H1 (cell line): Measurements from ENCODE around the gene GADL1. TPM values are rescaled to one million over a fixed set of nuclear protein-coding genes. Genes with fewer than 3 reads are reported as not detected.

Experiments used
- CTCF ChIA-PET: fragments of 300-600 bp; sonication (Branson Sonifier 250); formaldehyde crosslinking; loops from one replicate; lab custom pipeline; 2021; ENCODE audit not compliant: partially characterized antibody; lab: Charles Lee
- POLR2A ChIA-PET: fragments of 300-600 bp; sonication (Branson Sonifier 250); formaldehyde crosslinking; loops from one replicate; lab custom pipeline; 2021; ENCODE audit warnings: inconsistent platforms; ENCODE audit not compliant: partially characterized antibody; lab: Charles Lee
- DNase-seq, 2 experiments: peaks; one replicate each; pipeline versions ENCODE4 v3.0.0 to v3.0.0-alpha.2; 2010 to 2022; ENCODE audit warnings: low spot score in 2 of 2, low read depth in 1 of 2, mixed read lengths in 1 of 2
- FAIRE-seq: peaks from 2 replicates; lab custom pipeline; 2011; peaks lifted over from hg19 to GRCh38; lab: Jason Lieb, UNC
- H2AFZ ChIP-seq: 2 replicates; pipeline ENCODE4 v1.8.1; 2012; ENCODE audit warnings: low read length, inconsistent platforms
- H2AK5ac ChIP-seq: 2 replicates; pipeline ENCODE4 v1.6.1; 2013; ENCODE audit warnings: low read depth, low read length
- H2BK120ac ChIP-seq: replicated peaks from 2 replicates; pipeline ENCODE3; 2013; ENCODE audit warnings: low read depth, low read length, inconsistent platforms
- H2BK12ac ChIP-seq: 2 replicates; pipeline ENCODE4 v1.6.1; 2013; ENCODE audit warnings: low read depth, low read length
- H2BK15ac ChIP-seq: 2 replicates; pipeline ENCODE4 v1.6.1; 2013; ENCODE audit warnings: low read length
- H2BK20ac ChIP-seq: 2 replicates; pipeline ENCODE4 v1.6.1; 2013; ENCODE audit warnings: low read length
- H2BK5ac ChIP-seq: 2 replicates; pipeline ENCODE4 v1.6.1; 2013; ENCODE audit warnings: low read depth, low read length
- H3K14ac ChIP-seq: 2 replicates; pipeline ENCODE4 v1.6.1; 2013; ENCODE audit warnings: inconsistent platforms; ENCODE audit not compliant: insufficient read length
- H3K18ac ChIP-seq: 2 replicates; pipeline ENCODE4 v1.6.1; 2013; ENCODE audit warnings: low read length; ENCODE audit errors: extremely low read depth
- H3K23ac ChIP-seq: 2 replicates; pipeline ENCODE4 v1.6.1; 2013; ENCODE audit warnings: inconsistent platforms; ENCODE audit not compliant: insufficient read length
- H3K23me2 ChIP-seq: 2 replicates; pipeline ENCODE4 v1.6.1; 2013; ENCODE audit warnings: low read depth, low read length
- H3K27ac ChIP-seq: 2 replicates; pipeline ENCODE4 v1.6.1; 2011; ENCODE audit warnings: low read depth, low read length, inconsistent platforms
- H3K27me3 ChIP-seq, 4 experiments: replicated peaks in 1 of 4; 1 replicate in 1 of 4; 2 replicates in 3 of 4; pipeline versions ENCODE4 v1.6.1 to v1.8.1; 2011 to 2013; ENCODE audit warnings: low read length in 3 of 4, mild to moderate bottlenecking in 3 of 4, inconsistent platforms in 2 of 4, mixed read lengths in 2 of 4, moderate library complexity in 1 of 4; ENCODE audit not compliant: control insufficient read depth in 3 of 4, insufficient read depth in 3 of 4; ENCODE audit errors: extremely low read depth in 1 of 4
- H3K36me3 ChIP-seq, 4 experiments: 2 replicates each; pipeline versions ENCODE4 v1.6.1 to v1.8.1; 2011 to 2013; ENCODE audit warnings: mild to moderate bottlenecking in 4 of 4, low read length in 3 of 4, moderate library complexity in 2 of 4, control low read depth in 1 of 4, inconsistent platforms in 1 of 4; ENCODE audit not compliant: insufficient read depth in 4 of 4, control insufficient read depth in 2 of 4
- H3K4ac ChIP-seq: replicated peaks from 2 replicates; pipeline ENCODE3; 2013; ENCODE audit warnings: low read length, low read depth, mixed read lengths, inconsistent platforms; ENCODE audit not compliant: insufficient read length
- H3K4me1 ChIP-seq, 4 experiments: replicated peaks in 1 of 4; 1 replicate in 1 of 4; 2 replicates in 3 of 4; pipeline versions ENCODE4 v1.6.1 to v1.8.1; 2011 to 2013; ENCODE audit warnings: low read length in 3 of 4, inconsistent platforms in 2 of 4, mixed read lengths in 1 of 4; ENCODE audit not compliant: insufficient read depth in 4 of 4, control insufficient read depth in 3 of 4
- H3K4me2 ChIP-seq, 2 experiments: 2 replicates each; pipeline versions ENCODE4 v1.6.1 to v1.8.1; 2011 to 2013; ENCODE audit warnings: low read depth in 2 of 2, low read length in 2 of 2, control low read depth in 1 of 2, inconsistent platforms in 1 of 2, mild to moderate bottlenecking in 1 of 2; ENCODE audit not compliant: insufficient read depth in 1 of 2
- H3K4me3 ChIP-seq, 4 experiments: fragments of 200-600, 300-600 bp in 1 of 4; sonication (generic), shearing (Covaris generic), sonication (Bioruptor Twin) in 1 of 4; 2 replicates each; pipeline versions ENCODE4 v1.5.1 to v1.8.1; 2011 to 2016; ENCODE audit warnings: low read length in 4 of 4, low read depth in 3 of 4, control low read depth in 2 of 4, inconsistent platforms in 2 of 4, mild to moderate bottlenecking in 2 of 4, mixed read lengths in 1 of 4, moderate library complexity in 1 of 4; ENCODE audit not compliant: insufficient read depth in 2 of 4; ENCODE audit errors: extremely low read depth in 1 of 4
- H3K56ac ChIP-seq: replicated peaks from 2 replicates; pipeline ENCODE3; 2013; ENCODE audit warnings: low read depth, mild to moderate bottlenecking, mixed read lengths, low read length, inconsistent platforms; ENCODE audit not compliant: insufficient read length
- H3K79me1 ChIP-seq: 2 replicates; pipeline ENCODE4 v1.6.1; 2013; ENCODE audit warnings: low read depth, low read length, control low read depth
- H3K79me2 ChIP-seq, 2 experiments: 2 replicates each; pipeline versions ENCODE4 v1.6.1 to v1.8.1; 2012 to 2013; ENCODE audit warnings: low read length in 2 of 2, mild to moderate bottlenecking in 2 of 2, inconsistent platforms in 1 of 2; ENCODE audit not compliant: insufficient read depth in 2 of 2, control insufficient read depth in 1 of 2
- H3K9ac ChIP-seq, 4 experiments: replicated peaks in 1 of 4; 1 replicate in 1 of 4; 2 replicates in 3 of 4; pipeline versions ENCODE4 v1.6.1 to v1.8.1; 2011 to 2013; ENCODE audit warnings: low read depth in 3 of 4, low read length in 3 of 4, control low read depth in 2 of 4, mild to moderate bottlenecking in 2 of 4, moderate library complexity in 2 of 4, inconsistent platforms in 1 of 4; ENCODE audit errors: extremely low read depth in 1 of 4
- H3K9me3 ChIP-seq, 2 experiments: 2 replicates each; pipeline versions ENCODE4 v1.6.1 to v1.8.1; 2012 to 2013; ENCODE audit warnings: mild to moderate bottlenecking in 2 of 2, moderate library complexity in 2 of 2, control low read depth in 1 of 2, inconsistent platforms in 1 of 2, low read depth in 1 of 2, low read length in 1 of 2, mixed read lengths in 1 of 2; ENCODE audit not compliant: insufficient read depth in 2 of 2
- H4K20me1 ChIP-seq, 2 experiments: replicated peaks in 1 of 2; 2 replicates each; pipeline versions ENCODE3 to v1.8.1; 2011 to 2013; ENCODE audit warnings: inconsistent platforms in 2 of 2, low read length in 2 of 2, mild to moderate bottlenecking in 1 of 2; ENCODE audit not compliant: insufficient read depth in 2 of 2, control insufficient read depth in 1 of 2
- H4K5ac ChIP-seq: 2 replicates; pipeline ENCODE4 v1.6.1; 2013; ENCODE audit warnings: low read length, low read depth, mixed read lengths, inconsistent platforms; ENCODE audit not compliant: insufficient read length
- H4K8ac ChIP-seq: 2 replicates; pipeline ENCODE4 v1.8.0; 2013; ENCODE audit warnings: mild to moderate bottlenecking, moderate library complexity, low read length, inconsistent platforms; ENCODE audit not compliant: insufficient read depth; ENCODE audit errors: extremely low read depth
- H4K91ac ChIP-seq: replicated peaks from 2 replicates; pipeline ENCODE3; 2013; ENCODE audit warnings: low read length, mixed read lengths, inconsistent platforms; ENCODE audit not compliant: insufficient read length
- BACH1 ChIP-seq: IDR thresholded peaks from 2 replicates; pipeline ENCODE4 v1.6.1; 2012; ENCODE audit warnings: low read length, improper control_type of control experiment
- BCL11A ChIP-seq, 2 experiments: IDR thresholded peaks; one replicate each; pipeline ENCODE4 v1.6.1; 2011; ENCODE audit warnings: low read depth in 2 of 2, low read length in 2 of 2, mild to moderate bottlenecking in 2 of 2
- CBX5 ChIP-seq: fragments of 300-800, 300-1000 bp; sonication (generic); IDR thresholded peaks from 2 replicates; pipeline ENCODE4 v1.7.1; 2016; ENCODE audit warnings: antibody characterized with exemption, low read length, low read depth
- NRF1 ChIP-seq: IDR thresholded peaks from 2 replicates; pipeline ENCODE4 v1.6.1; 2011; ENCODE audit warnings: mild to moderate bottlenecking, low read depth, low read length, improper control_type of control experiment
- RNF2 ChIP-seq: fragments of 200-900, 300-1000 bp; sonication (generic); IDR thresholded peaks from 2 replicates; pipeline ENCODE4 v1.7.1; 2016; ENCODE audit warnings: borderline replicate concordance, low read depth, mild to moderate bottlenecking, antibody characterized with exemption, low read length; ENCODE audit not compliant: poor library complexity, severe bottlenecking; ENCODE audit errors: missing control alignments
- SAP30 ChIP-seq: fragments of 300-600 bp; sonication (generic); IDR thresholded peaks from 2 replicates; pipeline ENCODE4 v1.7.1; 2012; ENCODE audit warnings: low read length, moderate library complexity, mild to moderate bottlenecking, inconsistent platforms; ENCODE audit not compliant: insufficient read depth, insufficient replicate concordance
- WGBS, 2 experiments: shearing (Covaris generic) in 1 of 2; methylation state at CpG; one replicate each; pipeline versions ENCODE4 v1.1.6 to v1.1.7; 2013 to 2015; ENCODE audit warnings: low lambda C conversion rate in 2 of 2, mixed read lengths in 2 of 2, inconsistent platforms in 1 of 2, low coverage in 1 of 2, missing lambda C conversion rate in 1 of 2; ENCODE audit not compliant: insufficient replicate concordance in 2 of 2, insufficient coverage in 1 of 2, insufficient read length in 1 of 2; ENCODE audit errors: extremely low coverage in 1 of 2, missing lambda C conversion rate in 1 of 2; 5-methylcytosine and 5-hydroxymethylcytosine counted together
- polyA plus RNA-seq, 7 experiments: library from polyadenylated mRNA; depleted of rRNA in 3 of 7; stranded (reverse) in 5 of 7; unstranded in 2 of 7; fragments of >200 nt in 5 of 7; fragments of 200-250 nt in 2 of 7; gene quantifications; 1 replicate in 5 of 7; 2 replicates in 1 of 7; 4 replicates in 1 of 7; pipeline versions ENCODE4 v1.2.1 to v1.2.3, GENCODE V29; 2011 to 2013; ENCODE audit warnings: missing spikeins in 2 of 7, mixed read lengths in 2 of 7
- total RNA-seq: library from RNA; stranded (reverse); fragmentation: NEBNext Ultra II Directional; extraction: Animal tissue kit (Norgen Biotek cat#: 25700); gene quantifications from 2 replicates; pipeline ENCODE4 v1.2.1, GENCODE V29; 2021

Gene GADL1
- total and polyA plus RNA-seq, 2 of the 8 experiments (the other 6 are each of a cell fraction or from before 2014, with no cell fraction given), result 0.03 to 0.30 TPM

DNA sequence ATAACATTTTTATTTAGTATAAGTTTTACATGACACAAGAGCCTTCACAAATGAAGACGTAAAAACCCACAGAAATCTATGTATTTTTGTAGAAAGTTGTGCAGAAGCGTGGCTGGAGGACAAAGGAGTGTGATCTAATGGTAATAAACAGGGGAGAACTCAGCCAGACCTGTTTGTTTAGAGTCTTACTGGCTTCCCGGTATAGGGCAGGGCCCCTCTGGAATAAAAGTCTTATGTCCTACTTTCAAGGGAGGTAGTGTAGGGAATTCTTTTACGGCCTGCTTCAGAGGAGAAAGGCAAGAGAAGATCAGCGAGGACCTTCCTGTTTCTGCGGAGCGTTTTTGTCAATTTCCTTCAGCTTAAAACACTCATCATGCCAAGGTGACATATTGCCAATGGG lies 184.4 kb downstream of the GADL1 start:
- POLR2A ChIA-PET, result no interaction called here
- Histone ChIP-seq H3K36me3 (peaks cover 0 to 6% (median 0%) of the 10 kb centered on the region in 4 experiments; a peak in 2 of 8 replicates), H3K23me2 (no peaks in the 10 kb centered on the region), H3K9ac (no peak overlapping the region), H4K5ac (no peak overlapping the region), H4K20me1 (no peaks in the 10 kb centered on the region), H3K27ac (no peak overlapping the region), H3K23ac (no peak overlapping the region), H3K79me2 (no peaks in the 10 kb centered on the region), H3K9me3 (peaks cover 7 to 9% of the 10 kb centered on the region in 2 experiments; a peak in 3 of 4 replicates), H3K4me1 (peaks cover 0 to 2% (median under 1%) of the 10 kb centered on the region in 4 experiments; a peak in 2 of 7 replicates), H3K14ac (no peak overlapping the region), H2AFZ (no peak overlapping the region), H2BK12ac (no peak overlapping the region), H4K91ac (no peak overlapping the region), H2BK5ac (no peak overlapping the region), H3K18ac (no peak overlapping the region), H2BK15ac (no peak overlapping the region), H2BK120ac (no peak overlapping the region), H3K4me3 (no peak overlapping the region), H3K4me2 (no peak overlapping the region), H3K4ac (no peak overlapping the region), H2BK20ac (no peak overlapping the region), H3K56ac (no peak overlapping the region), H4K8ac (no peak overlapping the region), H2AK5ac (no peak overlapping the region), H3K79me1 (no peaks in the 10 kb centered on the region), H3K27me3 (no peaks in the 10 kb centered on the region)
- CTCF ChIA-PET, result no interaction called here
- FAIRE-seq (no peak), DNase-seq (no peak)
- WGBS, 2 experiments, result 97% methylated on average over 7 of the region's 7 CpGs; no CpG with 5 or more reads in 1 of the 2 experiments
- no peak for TF ChIP-seq CBX5
- TF ChIP-seq NRF1, result no peak
- no peak for TF ChIP-seq BCL11A (IDR thresholded peaks at IDR 0.05; ENCODE audit: low read depth in 2 of 2, low read length in 2 of 2)
- no peak for TF ChIP-seq RNF2
- no peak for TF ChIP-seq BACH1
- no peak for TF ChIP-seq SAP30
- TF ChIP-seq, all 59 proteins: peak for 0
